Tibial nerve (tissue), 4 donors: ENCODE results near the gene KMT2D.

Source experiments
- CTCF ChIP-seq, 5 experiments: fragments of 200-600 bp in 3 of 5; fragments of 450-650 bp in 2 of 5; sonication (generic) in 3 of 5; IDR thresholded peaks; one replicate each; pipeline ENCODE4 v1.5.1; 2016 to 2019; ENCODE audit warnings: antibody characterized with exemption in 5 of 5, mild to moderate bottlenecking in 3 of 5, moderate library complexity in 2 of 5
- EP300 ChIP-seq, 2 donors: sonication (generic); formaldehyde crosslinking; IDR thresholded peaks; one replicate each; pipeline ENCODE4 v1.6.1; 2017; ENCODE audit warnings: antibody characterized with exemption in 2 of 2, mild to moderate bottlenecking in 1 of 2

- TF ChIP-seq CTCF (IDR thresholded peaks at IDR 0.05) = no peak
- no peak for TF ChIP-seq EP300 (IDR thresholded peaks at IDR 0.05)
Measured at GRCh38 chr12:49068879-49069506, 8.4 kb upstream of the KMT2D start.
